ENCODE data around the gene SLC35F1. TPM values are rescaled to one million over a fixed set of nuclear protein-coding genes. Genes with fewer than 3 reads are reported as not detected.

SLC35F1 gene
- total and polyA plus RNA-seq, 3 donors from 2014 or later, result 1.4 to 1.8 (median 1.6) TPM

GRCh38 chr6:118147511-118147910 is 240.4 kb downstream of the SLC35F1 start:
- no peak for TF ChIP-seq POLR2A (IDR thresholded peaks at IDR 0.05)
- no peak for TF ChIP-seq CTCF (IDR thresholded peaks at IDR 0.05)
- no peaks in the 10 kb centered on the region for H3K4me1 ChIP-seq
- H3K36me3 ChIP-seq (ENCODE audit: low read depth, missing control alignments), result no peaks in the 10 kb centered on the region
- intact Hi-C loops (cut with DNase I; ENCODE audit: low total_unique reads), result no loop called here
- H3K9me3 ChIP-seq, result no peaks in the 10 kb centered on the region
- WGBS, 2 donors, result 91 to 96% methylated on average over 5 of the region's 5 CpGs
- no peak for DNase-seq
- H3K4me3 ChIP-seq, result no peak overlapping the region
- H3K27ac ChIP-seq, result no peak overlapping the region
- H3K27me3 ChIP-seq, result no peaks in the 10 kb centered on the region

GRCh38 chr6:118148561-118148960 is 241.5 kb downstream of the SLC35F1 start:
- 91 to 93% methylated on average over 2 of the region's 2 CpGs for WGBS, 2 donors
- no peak for DNase-seq
- no peaks in the 10 kb centered on the region for H3K9me3 ChIP-seq
- intact Hi-C loops (cut with DNase I; ENCODE audit: low total_unique reads), result no loop called here
- H3K36me3 ChIP-seq (ENCODE audit: low read depth, missing control alignments), result no peaks in the 10 kb centered on the region
- no peaks in the 10 kb centered on the region for H3K4me1 ChIP-seq
- no peaks in the 10 kb centered on the region for H3K27me3 ChIP-seq
- TF ChIP-seq POLR2A (IDR thresholded peaks at IDR 0.05) (no peak), CTCF (IDR thresholded peaks at IDR 0.05) (no peak)
- H3K4me3 ChIP-seq, result no peak overlapping the region
- H3K27ac ChIP-seq, result no peak overlapping the region

GRCh38 chr6:118152524-118152923 is 245.5 kb downstream of the SLC35F1 start:
- Histone ChIP-seq H3K4me3 (no peak overlapping the region), H3K4me1 (no peaks in the 10 kb centered on the region), H3K27me3 (no peaks in the 10 kb centered on the region), H3K36me3 (ENCODE audit: low read depth, missing control alignments) (no peaks in the 10 kb centered on the region), H3K27ac (no peak overlapping the region), H3K9me3 (no peaks in the 10 kb centered on the region)
- no peak for DNase-seq
- intact Hi-C loops (cut with DNase I; ENCODE audit: low total_unique reads), result no loop called here
- no peak for TF ChIP-seq POLR2A (IDR thresholded peaks at IDR 0.05)
- TF ChIP-seq CTCF (IDR thresholded peaks at IDR 0.05), result no peak

GRCh38 chr6:118161343-118161742 is 254.3 kb downstream of the SLC35F1 start:
- WGBS, 2 donors, result 84 to 90% methylated on average over 1 of the region's 1 CpG

More at GRCh38 chr6:118161343-118161742, 254.3 kb downstream of the SLC35F1 start:
- intact Hi-C loops (cut with DNase I; ENCODE audit: low total_unique reads), result no loop called here
- Histone ChIP-seq H3K9me3 (no peaks in the 10 kb centered on the region), H3K4me1 (no peaks in the 10 kb centered on the region), H3K4me3 (no peak overlapping the region), H3K27me3 (no peaks in the 10 kb centered on the region), H3K36me3 (ENCODE audit: low read depth, missing control alignments) (no peaks in the 10 kb centered on the region), H3K27ac (no peak overlapping the region)
- no peak for DNase-seq
- no peak for TF ChIP-seq CTCF (IDR thresholded peaks at IDR 0.05)

Measured in testis (tissue), 3 donors.